DOHH2 (cell line): ENCODE data around the gene ZNF576.

Experiments
- H3F3A ChIP-seq: fragments of 200-600 bp; sonication (generic), shearing (Covaris generic); 2 replicates; pipeline ENCODE4 v1.6.0; 2016; ENCODE audit warnings: antibody characterized with exemption, mild to moderate bottlenecking; ENCODE audit not compliant: control insufficient read depth, insufficient read depth
- H3K27ac ChIP-seq: fragments of 200-600 bp; sonication (generic); 2 replicates; pipeline ENCODE4 v1.5.1; 2014; ENCODE audit warnings: low read depth, mild to moderate bottlenecking, low read length, moderate library complexity
- H3K27me3 ChIP-seq: fragments of 200-600 bp; sonication (generic); 2 replicates; pipeline ENCODE4 v1.6.1; 2014; ENCODE audit warnings: mild to moderate bottlenecking, low read length, mixed read lengths; ENCODE audit not compliant: control insufficient read depth
- H3K36me3 ChIP-seq: fragments of 200-600 bp; sonication (generic); 2 replicates; pipeline ENCODE4 v1.6.1; 2014; ENCODE audit warnings: mild to moderate bottlenecking, low read length, moderate library complexity, mixed read lengths; ENCODE audit not compliant: control insufficient read depth
- H3K4me1 ChIP-seq: fragments of 200-600 bp; sonication (generic); 2 replicates; pipeline ENCODE4 v1.6.1; 2014; ENCODE audit warnings: mild to moderate bottlenecking, low read length, mixed read lengths; ENCODE audit not compliant: control insufficient read depth
- H3K4me2 ChIP-seq: fragments of 200-600 bp; sonication (generic); 2 replicates; pipeline ENCODE4 v1.6.0; 2014; ENCODE audit warnings: mild to moderate bottlenecking, low read length, moderate library complexity
- H3K4me3 ChIP-seq: fragments of 200-600 bp; sonication (generic); 2 replicates; pipeline ENCODE4 v1.5.1; 2014; ENCODE audit warnings: mild to moderate bottlenecking, low read length, mixed read lengths
- H3K79me2 ChIP-seq: fragments of 200-600 bp; sonication (generic); 2 replicates; pipeline ENCODE4 v1.6.1; 2014; ENCODE audit warnings: mild to moderate bottlenecking, low read length, mixed read lengths; ENCODE audit not compliant: control insufficient read depth
- H3K9me2 ChIP-seq: fragments of 200-600 bp; sonication (generic); replicated peaks from 2 replicates; pipeline ENCODE4 v1.6.1; 2014; ENCODE audit warnings: mild to moderate bottlenecking, low read length, mixed read lengths; ENCODE audit not compliant: control insufficient read depth
- H3K9me3 ChIP-seq: fragments of 200-600 bp; sonication (generic); 2 replicates; pipeline ENCODE4 v1.6.1; 2014; ENCODE audit warnings: antibody characterized with exemption, low read length, mixed read lengths; ENCODE audit not compliant: control insufficient read depth, insufficient read depth
- H4K20me1 ChIP-seq: fragments of 200-600 bp; sonication (generic); 2 replicates; pipeline ENCODE4 v1.6.0; 2014; ENCODE audit warnings: low read depth, mild to moderate bottlenecking, antibody characterized with exemption, low read length, moderate library complexity; ENCODE audit not compliant: control insufficient read depth, insufficient read depth
- EZH2phosphoT487 ChIP-seq: fragments of 200-600 bp; sonication (generic); IDR thresholded peaks from 2 replicates; pipeline ENCODE4 v1.6.1; 2017; ENCODE audit warnings: borderline replicate concordance, mild to moderate bottlenecking, antibody characterized with exemption, low read length, moderate library complexity, mixed read lengths
- TF ChIP-seq, protein P1 (sequence below): fragments of 200-600 bp; sonication (generic); IDR thresholded peaks from one replicate; pipeline ENCODE4 v1.5.1; 2014; ENCODE audit warnings: antibody characterized with exemption, mild to moderate bottlenecking, low read depth, low read length; ENCODE audit not compliant: poor library complexity, severe bottlenecking

ZNF576 gene

DNA sequence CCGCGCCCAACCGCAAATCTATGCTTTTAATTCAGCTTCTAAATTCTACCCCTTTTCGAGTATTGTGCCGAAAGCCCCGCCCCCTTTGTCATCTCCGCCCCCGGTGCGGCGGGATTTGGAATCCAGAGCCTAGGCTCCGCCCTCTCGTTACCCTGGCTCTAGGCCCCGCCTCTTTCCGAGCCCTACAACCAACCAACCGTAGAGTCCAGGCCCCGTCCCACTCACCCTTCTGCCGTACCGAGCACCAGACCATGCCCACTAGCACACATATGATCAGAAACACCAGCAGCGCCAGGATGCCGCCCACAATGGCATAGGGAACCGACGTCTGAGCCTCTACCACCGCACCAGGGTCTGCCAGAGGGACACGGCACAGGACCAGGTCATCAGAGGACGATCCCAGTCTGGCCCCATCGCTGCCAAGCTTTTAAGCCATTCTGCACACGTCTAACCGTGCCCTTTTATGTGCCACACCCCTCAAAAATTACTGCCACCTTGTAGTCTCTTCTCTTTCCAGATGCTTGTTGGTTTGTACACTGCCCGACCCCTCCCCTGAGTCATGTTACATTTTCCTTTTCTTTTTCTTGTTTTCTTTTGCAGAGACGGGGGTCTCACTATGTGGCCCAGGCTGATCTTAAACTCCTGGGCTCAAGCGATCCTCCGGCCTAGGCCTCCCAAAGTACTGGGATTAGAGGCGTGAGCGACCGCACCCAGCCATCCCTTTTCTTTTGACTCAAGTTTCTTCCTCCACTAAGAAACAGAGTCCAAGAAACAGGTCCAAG lies 27.7 kb downstream of the ZNF576 start:
- Histone ChIP-seq H3K9me3 (no peaks in the 10 kb centered on the region), H3K9me2 (no peaks in the 10 kb centered on the region), H3K4me2 (no peak overlapping the region), H3K4me1 (peaks cover 23% of the 10 kb centered on the region), H3F3A (peaks cover 5% of the 10 kb centered on the region; the same call in 1 of the 2 replicates), H3K27ac (no peak overlapping the region), H3K36me3 (peaks cover 10% of the 10 kb centered on the region), H3K79me2 (peaks cover 13% of the 10 kb centered on the region), H3K4me3 (no peak overlapping the region), H4K20me1 (no peaks in the 10 kb centered on the region), H3K27me3 (no peaks in the 10 kb centered on the region)
- TF ChIP-seq, protein P1, sequence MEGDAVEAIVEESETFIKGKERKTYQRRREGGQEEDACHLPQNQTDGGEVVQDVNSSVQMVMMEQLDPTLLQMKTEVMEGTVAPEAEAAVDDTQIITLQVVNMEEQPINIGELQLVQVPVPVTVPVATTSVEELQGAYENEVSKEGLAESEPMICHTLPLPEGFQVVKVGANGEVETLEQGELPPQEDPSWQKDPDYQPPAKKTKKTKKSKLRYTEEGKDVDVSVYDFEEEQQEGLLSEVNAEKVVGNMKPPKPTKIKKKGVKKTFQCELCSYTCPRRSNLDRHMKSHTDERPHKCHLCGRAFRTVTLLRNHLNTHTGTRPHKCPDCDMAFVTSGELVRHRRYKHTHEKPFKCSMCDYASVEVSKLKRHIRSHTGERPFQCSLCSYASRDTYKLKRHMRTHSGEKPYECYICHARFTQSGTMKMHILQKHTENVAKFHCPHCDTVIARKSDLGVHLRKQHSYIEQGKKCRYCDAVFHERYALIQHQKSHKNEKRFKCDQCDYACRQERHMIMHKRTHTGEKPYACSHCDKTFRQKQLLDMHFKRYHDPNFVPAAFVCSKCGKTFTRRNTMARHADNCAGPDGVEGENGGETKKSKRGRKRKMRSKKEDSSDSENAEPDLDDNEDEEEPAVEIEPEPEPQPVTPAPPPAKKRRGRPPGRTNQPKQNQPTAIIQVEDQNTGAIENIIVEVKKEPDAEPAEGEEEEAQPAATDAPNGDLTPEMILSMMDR, result no peak
- no peak for TF ChIP-seq EZH2phosphoT487

DNA sequence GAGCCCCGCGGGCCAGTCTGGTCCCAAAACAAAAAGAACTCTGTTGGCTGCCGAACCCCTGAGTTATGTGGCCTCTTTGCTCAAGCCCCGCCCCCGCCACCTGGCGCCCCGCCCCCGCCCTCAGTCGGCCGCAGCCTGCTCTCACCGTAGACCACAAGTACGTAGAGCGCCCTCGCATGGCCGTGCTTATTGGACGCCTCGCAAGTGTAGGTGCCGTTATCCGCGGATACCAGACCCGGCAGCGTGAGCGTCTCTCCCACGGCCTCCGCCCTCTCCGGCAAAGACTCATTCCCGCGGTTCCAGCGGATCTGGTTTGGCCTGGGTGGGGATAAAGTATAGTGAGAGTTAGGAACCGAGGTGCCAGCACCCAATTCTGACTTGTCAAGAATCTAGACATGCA lies 28.5 kb downstream of the ZNF576 start:
- Histone ChIP-seq H3K9me2 (no peaks in the 10 kb centered on the region), H3K27ac (no peak overlapping the region), H3K4me2 (peak overlapping the region; percentile 29; the same call in 1 of the 2 replicates), H3K79me2 (peaks cover 11% of the 10 kb centered on the region), H3F3A (peaks cover 5% of the 10 kb centered on the region; the same call in 1 of the 2 replicates), H3K36me3 (peaks cover 5% of the 10 kb centered on the region), H3K4me1 (peaks cover 20% of the 10 kb centered on the region), H3K9me3 (no peaks in the 10 kb centered on the region), H3K27me3 (no peaks in the 10 kb centered on the region), H4K20me1 (no peaks in the 10 kb centered on the region), H3K4me3 (no peak overlapping the region)
- no peak for TF ChIP-seq EZH2phosphoT487
- TF ChIP-seq, protein P1, result peak; percentile 57

DNA sequence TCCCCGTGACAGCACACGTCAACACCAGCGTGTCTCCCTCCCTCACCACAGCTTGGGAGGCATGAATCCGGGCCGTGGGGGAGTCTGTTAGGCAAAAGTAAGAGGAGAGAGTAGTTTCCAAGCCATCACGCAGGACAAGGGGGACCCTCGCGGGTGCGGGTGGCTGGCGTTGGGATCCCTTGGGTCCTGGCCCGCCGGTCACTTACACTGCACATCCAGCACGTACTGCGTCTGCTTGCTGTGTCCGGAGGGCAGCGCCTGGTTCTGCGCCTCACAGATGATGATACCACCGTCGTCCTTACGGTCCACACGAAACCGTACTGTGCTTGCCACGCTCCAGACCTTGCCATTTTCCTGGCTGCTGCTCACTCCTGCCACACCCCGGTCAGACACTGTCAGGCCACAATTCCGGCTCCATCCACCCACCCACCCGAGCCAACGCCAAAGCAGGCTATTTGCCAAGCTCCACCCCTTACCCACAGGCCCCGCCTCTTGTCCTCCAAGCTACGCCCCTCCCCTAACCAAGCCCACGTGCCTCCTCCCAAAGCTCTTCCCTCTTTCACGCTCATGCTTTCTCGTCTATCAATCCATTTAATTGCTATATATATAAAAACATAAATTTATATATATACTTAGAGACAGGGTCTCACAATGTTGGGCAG lies 29.7 kb downstream of the ZNF576 start:
- Histone ChIP-seq H3K4me2 (no peak overlapping the region), H3K27me3 (no peaks in the 10 kb centered on the region), H3F3A (peaks cover 5% of the 10 kb centered on the region; the same call in 1 of the 2 replicates)

More for the DNA sequence above, 29.7 kb downstream of the ZNF576 start:
- H3K79me2 ChIP-seq, result no peaks in the 10 kb centered on the region; the same call in 1 of the 2 replicates
- no peaks in the 10 kb centered on the region for H3K36me3 ChIP-seq
- no peak overlapping the region for H3K27ac ChIP-seq
- TF ChIP-seq, protein P1, result no peak
- TF ChIP-seq EZH2phosphoT487, result no peak
- no peaks in the 10 kb centered on the region for H4K20me1 ChIP-seq
- no peak overlapping the region for H3K4me3 ChIP-seq
- no peaks in the 10 kb centered on the region for H3K9me3 ChIP-seq
- H3K4me1 ChIP-seq, result peaks cover 9% of the 10 kb centered on the region
- H3K9me2 ChIP-seq, result no peaks in the 10 kb centered on the region
